HepG2 (cell line): ENCODE measurements around the gene MORC3. TPM values are rescaled to one million over a fixed set of nuclear protein-coding genes. Genes with fewer than 3 reads are reported as not detected.

Source experiments
- ARNT2 ChIP-seq: sonication (generic); formaldehyde crosslinking; IDR thresholded peaks from 2 replicates; pipeline ENCODE4 v1.8.0; 2022; ENCODE audit warnings: mild to moderate bottlenecking, low read depth, missing genetic modification reagents, moderate library complexity
- CBX1 ChIP-seq: IDR thresholded peaks from one replicate; pipeline ENCODE4 v1.6.1; 2016; ENCODE audit warnings: antibody characterized with exemption, low read depth
- E2F1 ChIP-seq: sonication (generic); formaldehyde crosslinking; IDR thresholded peaks from 2 replicates; pipeline ENCODE4 v1.5.0; 2020; ENCODE audit warnings: missing genetic modification reagents
- IKZF4 ChIP-seq: sonication (generic); formaldehyde crosslinking; IDR thresholded peaks from 2 replicates; pipeline ENCODE4 v1.5.1; 2020; ENCODE audit warnings: borderline replicate concordance, mild to moderate bottlenecking, low read depth, missing genetic modification reagents; ENCODE audit errors: not compliant biosample characterization
- NFAT5 ChIP-seq: sonication (generic); formaldehyde crosslinking; IDR thresholded peaks from 2 replicates; pipeline ENCODE4 v1.4.0; 2020; ENCODE audit warnings: missing genetic modification reagents
- RAD21 ChIP-seq: fragments of 450-650 bp; formaldehyde crosslinking; IDR thresholded peaks from 2 replicates; pipeline ENCODE4 v1.5.0; 2020; ENCODE audit warnings: mild to moderate bottlenecking
- RBFOX2 ChIP-seq: fragments of 200-400 bp; formaldehyde crosslinking; IDR thresholded peaks from 2 replicates; pipeline ENCODE4 v1.6.1; 2017; ENCODE audit warnings: low read depth, mild to moderate bottlenecking, low read length
- SALL1 ChIP-seq: sonication (generic); formaldehyde crosslinking; IDR thresholded peaks from 2 replicates; pipeline ENCODE4 v1.8.0; 2022; ENCODE audit warnings: mild to moderate bottlenecking, missing genetic modification reagents
- SAP130 ChIP-seq: IDR thresholded peaks from 2 replicates; pipeline ENCODE4 v1.6.1; 2016; ENCODE audit warnings: low read depth
- SMARCE1 ChIP-seq: fragments of 450-650 bp; IDR thresholded peaks from 2 replicates; pipeline ENCODE4 v1.6.1; 2017; ENCODE audit warnings: borderline replicate concordance
- SP1 ChIP-seq, 2 experiments: fragments of 450-650 bp in 1 of 2; sonication (generic) in 1 of 2; formaldehyde crosslinking in 1 of 2; IDR thresholded peaks; 2 replicates each; pipeline versions ENCODE4 v1.4.0 to v1.6.1; 2016 to 2020; ENCODE audit warnings: missing genetic modification reagents in 1 of 2
- TERF1 ChIP-seq: sonication (generic); formaldehyde crosslinking; IDR thresholded peaks from 2 replicates; pipeline ENCODE4 v1.8.0; 2022; ENCODE audit warnings: mild to moderate bottlenecking, missing genetic modification reagents, moderate library complexity
- ZBTB14 ChIP-seq: sonication (generic); formaldehyde crosslinking; IDR thresholded peaks from 2 replicates; pipeline ENCODE4 v1.4.0; 2020; ENCODE audit warnings: missing genetic modification reagents
- ZMYM4 ChIP-seq: sonication (generic); formaldehyde crosslinking; IDR thresholded peaks from 2 replicates; pipeline ENCODE4 v1.8.1; 2023; ENCODE audit warnings: mild to moderate bottlenecking, missing genetic modification reagents
- ZNF451 ChIP-seq: sonication (generic); formaldehyde crosslinking; IDR thresholded peaks from 2 replicates; pipeline ENCODE4 v1.5.0; 2020; ENCODE audit warnings: mild to moderate bottlenecking, missing genetic modification reagents
- ZNF563 ChIP-seq: sonication (generic); formaldehyde crosslinking; IDR thresholded peaks from 2 replicates; pipeline ENCODE4 v1.8.0; 2022; ENCODE audit warnings: mild to moderate bottlenecking, moderate library complexity, missing genetic modification reagents
- ZNF720 ChIP-seq: sonication (generic); formaldehyde crosslinking; IDR thresholded peaks from 2 replicates; pipeline ENCODE4 v1.4.0; 2020; ENCODE audit warnings: missing genetic modification reagents
- ZNF740 ChIP-seq: sonication (generic); formaldehyde crosslinking; IDR thresholded peaks from 2 replicates; pipeline ENCODE4 v1.4.0; 2020; ENCODE audit warnings: missing genetic modification reagents
- ZNF780A ChIP-seq: sonication (generic); formaldehyde crosslinking; IDR thresholded peaks from 2 replicates; pipeline ENCODE4 v1.8.0; 2022; ENCODE audit warnings: mild to moderate bottlenecking, missing genetic modification reagents, moderate library complexity
- ZSCAN12 ChIP-seq: sonication (generic); formaldehyde crosslinking; IDR thresholded peaks from 2 replicates; pipeline ENCODE4 v1.9.0; 2021; ENCODE audit warnings: mild to moderate bottlenecking, missing genetic modification reagents
- polyA plus RNA-seq, 8 experiments: library from polyadenylated mRNA; depleted of rRNA in 3 of 8; stranded (reverse) in 7 of 8; unstranded in 1 of 8; fragments of >200 nt; fragmentation: Illumina TruSeq in 4 of 8; extraction: Trizol in 4 of 8; gene quantifications; 2 replicates each; pipeline versions ENCODE4 v1.2.1 to v1.2.3, GENCODE V29; 2011 to 2016; ENCODE audit warnings: low read depth in 4 of 8, missing spikeins in 1 of 8, mixed read lengths in 1 of 8; ENCODE audit not compliant: insufficient read depth in 1 of 8
- total RNA-seq, 5 experiments: library from RNA; depleted of rRNA; stranded (reverse); fragments of >200 nt; fragmentation: Illumina TruSeq; extraction: Trizol; gene quantifications; 2 replicates each; pipeline ENCODE4 v1.2.3, GENCODE V29; 2016; ENCODE audit warnings: low read depth in 1 of 5

MORC3 gene
- total and polyA plus RNA-seq, 2 of the 13 experiments (the other 11 are each of a cell fraction or from before 2014, with no cell fraction given) = 12.9 to 19.5 TPM

GRCh38 chr21:36385233-36386030 lies 65.4 kb downstream of the MORC3 start, which contains the start of gene CHAF1B (continued):
- TF ChIP-seq TERF1 (CRISPR knock-in tag) (no peak), SALL1 (CRISPR knock-in tag) (peak; percentile 46; the same call in 1 of the 2 replicates), ZBTB14 (CRISPR knock-in tag) (peak; percentile 47; the same call in 1 of the 2 replicates), SMARCE1 (no peak), ZNF740 (CRISPR knock-in tag) (no peak), ZNF451 (no peak), SAP130 (CRISPR knock-in tag) (peak; percentile 42; the same call in 1 of the 2 replicates), ZMYM4 (CRISPR knock-in tag) (peak; percentile 31; the same call in 1 of the 2 replicates), ZNF563 (CRISPR knock-in tag) (no peak), ZSCAN12 (CRISPR knock-in tag) (0 out of 2 replicates have a peak, but pooled peaks have one; percentile 34), NFAT5 (CRISPR knock-in tag) (peak; percentile 31; the same call in 1 of the 2 replicates), SP1 (IDR thresholded peaks at IDR 0.05) (no peak), SP1 (CRISPR knock-in tag; IDR thresholded peaks at IDR 0.05) (peak; percentile 92), ARNT2 (CRISPR knock-in tag) (no peak), RBFOX2 (peak; percentile 73), RAD21 (CRISPR knock-in tag) (0 out of 2 replicates have a peak, but pooled peaks have one; percentile 14), IKZF4 (CRISPR knock-in tag) (no peak), ZNF720 (CRISPR knock-in tag) (no peak), ZNF780A (CRISPR knock-in tag) (no peak), CBX1 (no peak), E2F1 (peak; percentile 90)
